Measurements from ENCODE around the gene STAB1.

Gene STAB1

DNA sequence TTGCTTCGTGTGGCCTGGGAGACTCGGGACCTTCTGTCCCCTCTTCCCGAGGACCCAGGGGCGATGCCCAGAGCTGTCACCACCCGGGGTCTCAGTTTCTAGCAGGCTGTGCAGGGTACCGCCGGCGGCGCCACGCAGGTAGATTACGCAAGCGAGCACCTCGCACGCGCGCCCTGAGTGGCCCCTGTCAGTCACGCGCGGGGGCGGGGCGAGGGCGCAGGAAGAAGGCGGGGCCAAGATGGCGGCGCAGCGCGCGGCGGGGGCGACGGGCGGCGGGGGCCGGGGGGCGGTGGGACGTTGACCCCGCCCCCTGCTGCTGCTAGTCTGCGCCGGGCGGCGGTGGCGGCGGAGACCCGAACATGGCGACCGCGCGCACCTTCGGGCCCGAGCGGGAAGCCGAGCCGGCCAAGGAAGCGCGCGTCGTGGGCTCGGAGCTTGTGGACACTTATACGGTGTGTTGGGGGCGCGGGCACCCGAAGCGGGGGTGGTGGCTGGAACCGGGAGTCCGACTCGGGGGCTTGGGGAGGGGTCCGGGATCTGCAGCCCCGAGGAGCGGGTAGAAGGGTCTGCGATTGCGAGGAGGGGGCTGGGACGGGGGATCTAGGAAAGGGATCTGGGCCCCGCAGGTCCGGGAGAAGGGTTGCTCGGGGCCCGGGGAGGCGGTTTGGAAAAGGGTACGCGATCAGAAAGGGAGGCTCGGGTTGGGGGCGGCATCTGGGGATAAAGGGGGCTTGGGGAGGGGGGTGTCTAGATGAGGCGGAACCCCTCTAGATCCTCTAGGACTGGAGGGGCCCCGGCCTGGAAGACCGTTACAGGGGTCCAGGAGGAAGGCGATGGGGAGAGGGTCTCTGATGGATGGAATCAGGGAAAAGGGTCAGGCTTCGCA is 39.6 kb upstream of the STAB1 start, which contains the start of gene NISCH:
Gene NISCH (plus strand): TSS at position 322 of the 886 bp plus-strand sequence. CDS start 38 bp downstream, at position 360.
- peak; percentile 69 for DNase-seq (ENCODE audit: low read depth)
- no peak for TF ChIP-seq CTCF (IDR thresholded peaks at IDR 0.05; ENCODE audit: low read length, missing control alignments)
- peak within 1 kb of the TSS; percentile 89 for H3K4me3 ChIP-seq (replicated peaks; ENCODE audit: low read depth, low read length)

DNA sequence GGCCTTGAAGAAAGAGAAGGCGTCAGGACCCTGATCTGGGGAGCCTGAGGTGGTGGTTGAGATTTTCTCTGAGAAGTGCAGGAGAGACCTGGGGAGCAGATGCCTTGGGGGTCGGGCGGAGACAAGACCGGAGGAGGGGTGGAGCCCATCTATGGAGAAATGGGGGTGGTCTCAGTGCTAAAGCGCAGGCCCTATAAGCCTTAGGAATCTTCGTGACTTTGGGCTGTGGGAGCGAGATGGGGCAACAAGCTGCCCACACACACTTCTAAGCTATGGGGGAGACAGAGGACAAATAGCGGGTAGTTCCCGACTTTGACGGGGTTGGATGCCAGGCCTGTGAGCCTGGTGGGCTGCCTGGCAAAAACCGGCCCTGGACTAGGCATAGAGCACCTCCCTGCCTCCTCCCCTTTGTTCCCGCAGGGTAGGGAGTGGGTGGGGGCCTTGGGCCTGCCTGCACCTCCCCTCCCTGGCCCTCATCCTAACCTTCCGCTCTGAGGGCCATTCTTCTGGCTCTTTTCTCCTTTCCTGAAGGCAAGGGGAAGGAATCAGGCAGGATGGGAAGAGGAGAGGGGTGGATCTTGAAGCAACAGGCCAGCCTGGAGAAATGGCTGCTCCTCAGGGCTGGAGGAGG is 38.9 kb upstream of the STAB1 start:
- DNase-seq (ENCODE audit: low read depth), result peak; percentile 61
- TF ChIP-seq CTCF (IDR thresholded peaks at IDR 0.05; ENCODE audit: low read length, missing control alignments), result no peak

DNA sequence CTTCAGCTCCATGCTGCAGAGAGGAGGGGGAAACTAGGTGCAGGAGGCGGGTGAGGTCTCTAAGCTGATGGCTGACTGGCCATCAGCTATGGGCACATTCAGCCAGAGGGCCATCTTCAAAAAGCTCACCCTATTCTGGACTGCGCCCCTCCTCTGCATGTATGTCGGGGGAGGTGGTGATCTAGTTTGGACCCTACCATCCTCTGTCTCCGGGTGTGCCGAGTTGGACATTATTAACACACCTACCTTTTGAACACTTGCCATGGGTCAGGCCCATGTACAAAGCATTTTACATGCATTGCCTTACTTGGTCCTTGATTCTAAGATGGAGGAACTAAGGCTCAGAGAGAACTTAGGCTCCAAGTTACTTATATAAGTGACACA is 38.3 kb upstream of the STAB1 start:
- peak overlapping the region; percentile 89 for H3K4me3 ChIP-seq (replicated peaks; ENCODE audit: low read depth, low read length)
- no peak for DNase-seq (ENCODE audit: low read depth)
- no peak for TF ChIP-seq CTCF (IDR thresholded peaks at IDR 0.05; ENCODE audit: low read length, missing control alignments)

More for the DNA sequence above, 38.9 kb upstream of the STAB1 start:
- H3K4me3 ChIP-seq (replicated peaks; ENCODE audit: low read depth, low read length), result peak overlapping the region; percentile 89

- DNase-seq (ENCODE audit: low read depth), result no peak
- H3K4me3 ChIP-seq (replicated peaks; ENCODE audit: low read depth, low read length), result no peak overlapping the region
- no peak for TF ChIP-seq CTCF (IDR thresholded peaks at IDR 0.05; ENCODE audit: low read length, missing control alignments)
These were observed 36.9 kb upstream of the STAB1 start for GRCh38 chr3:52458031-52458760.

- TF ChIP-seq CTCF (IDR thresholded peaks at IDR 0.05; ENCODE audit: low read length, missing control alignments), result no peak
- no peak overlapping the region for H3K4me3 ChIP-seq (replicated peaks; ENCODE audit: low read depth, low read length)
- DNase-seq (ENCODE audit: low read depth), result no peak
These were observed 36.2 kb upstream of the STAB1 start for GRCh38 chr3:52458770-52459545.

GRCh38 chr3:52461874-52462273 is 33.3 kb upstream of the STAB1 start:
- no peak for DNase-seq (ENCODE audit: low read depth)
- no peak for TF ChIP-seq CTCF (IDR thresholded peaks at IDR 0.05; ENCODE audit: low read length, missing control alignments)

More at GRCh38 chr3:52461874-52462273, 33.3 kb upstream of the STAB1 start:
- H3K4me3 ChIP-seq (replicated peaks; ENCODE audit: low read depth, low read length), result no peak overlapping the region

All from fibroblast of pulmonary artery (primary cell).